Measurements from ENCODE around the gene NDST1.

GRCh38 chr5:150521522-150521817 lies 13.5 kb downstream of the NDST1 start:
- TF ChIP-seq, protein P1, sequence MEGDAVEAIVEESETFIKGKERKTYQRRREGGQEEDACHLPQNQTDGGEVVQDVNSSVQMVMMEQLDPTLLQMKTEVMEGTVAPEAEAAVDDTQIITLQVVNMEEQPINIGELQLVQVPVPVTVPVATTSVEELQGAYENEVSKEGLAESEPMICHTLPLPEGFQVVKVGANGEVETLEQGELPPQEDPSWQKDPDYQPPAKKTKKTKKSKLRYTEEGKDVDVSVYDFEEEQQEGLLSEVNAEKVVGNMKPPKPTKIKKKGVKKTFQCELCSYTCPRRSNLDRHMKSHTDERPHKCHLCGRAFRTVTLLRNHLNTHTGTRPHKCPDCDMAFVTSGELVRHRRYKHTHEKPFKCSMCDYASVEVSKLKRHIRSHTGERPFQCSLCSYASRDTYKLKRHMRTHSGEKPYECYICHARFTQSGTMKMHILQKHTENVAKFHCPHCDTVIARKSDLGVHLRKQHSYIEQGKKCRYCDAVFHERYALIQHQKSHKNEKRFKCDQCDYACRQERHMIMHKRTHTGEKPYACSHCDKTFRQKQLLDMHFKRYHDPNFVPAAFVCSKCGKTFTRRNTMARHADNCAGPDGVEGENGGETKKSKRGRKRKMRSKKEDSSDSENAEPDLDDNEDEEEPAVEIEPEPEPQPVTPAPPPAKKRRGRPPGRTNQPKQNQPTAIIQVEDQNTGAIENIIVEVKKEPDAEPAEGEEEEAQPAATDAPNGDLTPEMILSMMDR (IDR thresholded peaks at IDR 0.05): no peak
- no peak for TF ChIP-seq POLR2A (IDR thresholded peaks at IDR 0.05)
- no peak for TF ChIP-seq POLR2AphosphoS5 (IDR thresholded peaks at IDR 0.05)
- no peak for TF ChIP-seq EP300 (IDR thresholded peaks at IDR 0.05; ENCODE audit: low read depth)

Measured in transverse colon (tissue), 4 donors.